ENCODE measurements around the gene CA4.
"Not testable (repeated sequence)": the region's sequence is repeated elsewhere in the genome, so short reads cannot be mapped to it uniquely, and the experiment has no call there.

Gene CA4

GRCh38 chr17:60149691-60150582 is at the start of gene CA4:
TSS of gene CA4 (plus strand) at chr17:60149973. CDS start at chr17:60150035, 62 bp downstream.
- DNase-seq (ENCODE audit: low read depth): no peak

GRCh38 chr17:60100577-60100976 is 49.2 kb upstream of the CA4 start:
- not testable (repeated sequence) for DNase-seq (ENCODE audit: low read depth)

GRCh38 chr17:60102015-60102631 is 47.6 kb upstream of the CA4 start:
- not testable (repeated sequence) for DNase-seq (ENCODE audit: low read depth)

- no peak for DNase-seq (ENCODE audit: low read depth)
Measured at GRCh38 chr17:60102632-60103096, 47.1 kb upstream of the CA4 start.

DNA sequence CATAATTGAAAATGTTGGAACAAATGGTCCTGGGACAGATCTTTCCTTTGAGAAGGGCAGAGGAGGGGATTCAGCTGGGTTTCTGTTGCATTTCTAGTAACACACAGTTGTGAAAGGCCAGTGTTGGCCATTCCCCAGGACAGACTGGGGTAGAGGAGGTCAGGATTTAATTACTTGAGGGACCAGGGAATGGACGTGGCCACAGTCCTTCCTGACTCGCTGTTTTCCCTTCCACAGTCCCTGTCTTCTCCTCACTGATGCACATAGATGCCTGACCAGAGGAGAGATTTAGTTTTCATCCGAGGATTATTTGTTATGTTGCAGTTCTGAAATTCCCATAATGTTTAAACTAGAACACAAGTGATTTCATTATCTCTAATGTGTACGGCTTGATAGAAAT is 45.8 kb upstream of the CA4 start:
- DNase-seq (ENCODE audit: low read depth): no peak

DNA sequence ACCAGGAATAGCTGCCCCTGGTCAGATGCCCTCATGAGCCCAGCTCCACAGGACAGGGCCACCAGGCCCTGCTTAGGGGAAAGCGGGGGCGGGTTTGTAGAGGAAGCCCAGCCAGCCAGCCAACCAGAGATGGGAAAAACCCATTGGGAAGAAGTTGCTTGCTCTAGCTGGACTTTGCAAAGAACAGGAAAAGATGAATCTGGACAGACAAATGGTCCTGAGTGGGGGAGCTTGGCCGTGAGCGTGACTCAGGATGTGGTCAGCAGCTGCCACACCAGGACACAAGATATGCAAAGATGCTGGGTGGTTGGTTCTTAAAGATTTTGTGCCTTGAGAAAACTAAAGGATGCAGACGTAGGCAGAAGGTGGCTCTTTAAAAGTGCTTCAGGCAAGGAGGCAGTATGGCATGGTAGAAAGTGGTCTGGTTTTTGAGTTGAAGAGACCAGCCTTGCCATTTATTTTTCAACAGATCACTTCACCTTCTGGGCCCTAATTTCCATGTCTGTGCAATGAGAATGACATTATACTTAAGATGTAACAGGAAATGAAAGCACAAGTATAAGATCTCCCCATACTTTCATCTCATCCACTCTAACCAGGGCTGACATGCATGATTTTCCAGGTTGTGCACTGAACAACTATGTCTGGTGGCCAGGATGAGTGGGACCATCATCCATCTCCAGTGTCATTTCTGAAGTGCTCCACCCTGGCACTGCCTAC is 43.3 kb upstream of the CA4 start:
- no peak for DNase-seq (ENCODE audit: low read depth)

DNA sequence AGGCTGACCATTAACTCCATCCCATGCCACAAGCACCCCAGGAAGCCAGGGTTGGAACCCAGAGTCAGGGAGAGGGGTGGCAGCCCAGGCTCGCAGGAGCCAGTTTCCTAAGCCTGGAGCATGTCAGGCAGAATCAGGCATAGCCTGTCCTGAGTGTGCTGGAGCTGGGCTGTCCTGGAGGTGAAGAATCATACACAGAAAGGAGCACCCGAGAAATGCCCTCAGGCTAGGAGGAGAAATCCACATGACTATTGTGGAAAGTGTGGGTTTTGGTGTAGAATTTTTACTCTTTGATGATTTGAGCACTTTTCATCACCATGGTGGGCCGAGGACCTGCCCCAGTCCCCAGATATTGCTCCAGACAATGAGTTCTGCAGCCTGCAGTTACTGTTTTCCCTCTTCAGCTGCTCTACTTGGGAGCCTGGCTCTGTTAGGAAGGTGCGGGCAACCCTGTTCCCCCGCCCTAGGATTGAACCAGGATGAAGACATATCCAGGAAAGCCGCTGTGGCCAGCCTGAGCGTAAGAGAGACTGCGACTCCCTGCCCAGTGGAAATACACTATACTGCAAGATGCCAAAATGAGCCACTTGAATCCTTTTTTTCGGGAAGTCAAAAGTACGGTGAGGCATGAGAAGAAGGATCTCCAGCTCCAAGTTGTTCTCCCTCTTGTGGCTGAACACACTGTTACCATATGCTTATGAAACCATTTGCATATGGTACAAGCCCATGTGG is 42.1 kb upstream of the CA4 start:
- no peak for DNase-seq (ENCODE audit: low read depth)

- DNase-seq (ENCODE audit: low read depth): not testable (repeated sequence)
Measured at GRCh38 chr17:60108309-60108708, 41.5 kb upstream of the CA4 start.

GRCh38 chr17:60108712-60109111 is 41.1 kb upstream of the CA4 start:
- no peak for DNase-seq (ENCODE audit: low read depth)

- DNase-seq (ENCODE audit: low read depth): no peak
Measured at GRCh38 chr17:60109161-60109560, 40.6 kb upstream of the CA4 start.

DNA sequence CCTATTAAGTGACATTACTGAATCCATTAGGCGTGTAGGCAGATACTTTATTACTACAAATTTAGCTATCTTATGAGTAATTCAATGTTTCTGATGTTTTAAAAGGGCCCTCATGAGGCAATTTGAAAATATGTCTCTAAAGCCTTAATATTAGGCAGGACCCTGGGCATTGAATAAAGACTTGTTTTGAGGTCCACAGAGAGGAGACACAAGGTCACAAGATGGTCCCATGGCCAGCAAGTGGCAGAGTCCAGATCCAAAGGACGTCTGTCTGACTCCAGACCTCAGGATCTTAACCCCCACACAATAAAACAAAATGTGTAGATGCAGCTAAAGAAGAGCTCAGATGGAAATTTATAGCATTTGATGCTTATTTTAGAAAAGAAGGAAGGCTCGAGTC is 39.2 kb upstream of the CA4 start:
- DNase-seq (ENCODE audit: low read depth): no peak

- DNase-seq (ENCODE audit: low read depth): not testable (repeated sequence)
Measured at GRCh38 chr17:60111661-60112060, 38.1 kb upstream of the CA4 start.

- not testable (repeated sequence) for DNase-seq (ENCODE audit: low read depth)
Measured at GRCh38 chr17:60115364-60115763, 34.4 kb upstream of the CA4 start.

DNA sequence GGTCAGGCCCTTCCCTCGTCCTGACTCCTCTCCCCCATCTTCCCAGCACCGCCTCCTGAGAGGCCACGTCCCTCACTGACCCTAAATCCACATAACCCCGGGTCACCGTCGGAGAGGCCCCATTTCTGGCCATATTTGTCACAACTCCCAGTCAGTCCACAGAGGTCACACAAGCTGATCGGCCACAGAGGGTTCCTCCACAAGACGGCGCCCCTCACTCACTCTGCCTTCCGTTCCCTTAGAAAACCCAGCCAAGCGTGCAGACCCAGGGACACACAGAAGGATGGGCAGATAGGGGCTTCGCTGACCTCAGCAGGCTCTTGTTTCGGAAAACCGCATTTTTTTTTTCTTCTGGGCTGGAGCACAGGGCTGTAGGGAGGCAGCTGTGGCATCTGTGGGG is 33.6 kb upstream of the CA4 start:
- DNase-seq (ENCODE audit: low read depth): not testable (repeated sequence)

DNA sequence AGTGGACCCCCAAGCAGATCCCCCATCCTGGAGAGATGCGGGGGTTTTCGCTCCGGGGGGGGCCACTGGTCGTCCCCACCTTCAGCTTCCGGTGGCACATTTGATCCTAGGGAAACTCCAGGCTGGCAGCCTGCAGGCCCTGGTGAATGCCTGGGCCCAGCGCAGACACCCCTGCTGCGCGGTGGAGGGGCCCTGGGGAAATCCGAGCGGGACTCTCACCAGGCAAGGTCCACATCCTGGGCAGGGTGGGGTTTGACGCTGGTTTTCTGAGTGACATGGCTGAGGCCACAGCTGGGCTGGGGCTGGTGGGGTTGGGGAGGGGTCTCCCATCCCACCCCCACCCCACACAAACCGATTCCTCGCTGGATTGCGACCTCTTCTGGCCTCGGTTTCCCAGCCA is 30.6 kb upstream of the CA4 start:
- not testable (repeated sequence) for DNase-seq (ENCODE audit: low read depth)

GRCh38 chr17:60119807-60120748 is 29.7 kb upstream of the CA4 start:
- not testable (repeated sequence) for DNase-seq (ENCODE audit: low read depth)

- DNase-seq (ENCODE audit: low read depth): no peak
Measured at GRCh38 chr17:60127068-60128064, 22.4 kb upstream of the CA4 start.

DNA sequence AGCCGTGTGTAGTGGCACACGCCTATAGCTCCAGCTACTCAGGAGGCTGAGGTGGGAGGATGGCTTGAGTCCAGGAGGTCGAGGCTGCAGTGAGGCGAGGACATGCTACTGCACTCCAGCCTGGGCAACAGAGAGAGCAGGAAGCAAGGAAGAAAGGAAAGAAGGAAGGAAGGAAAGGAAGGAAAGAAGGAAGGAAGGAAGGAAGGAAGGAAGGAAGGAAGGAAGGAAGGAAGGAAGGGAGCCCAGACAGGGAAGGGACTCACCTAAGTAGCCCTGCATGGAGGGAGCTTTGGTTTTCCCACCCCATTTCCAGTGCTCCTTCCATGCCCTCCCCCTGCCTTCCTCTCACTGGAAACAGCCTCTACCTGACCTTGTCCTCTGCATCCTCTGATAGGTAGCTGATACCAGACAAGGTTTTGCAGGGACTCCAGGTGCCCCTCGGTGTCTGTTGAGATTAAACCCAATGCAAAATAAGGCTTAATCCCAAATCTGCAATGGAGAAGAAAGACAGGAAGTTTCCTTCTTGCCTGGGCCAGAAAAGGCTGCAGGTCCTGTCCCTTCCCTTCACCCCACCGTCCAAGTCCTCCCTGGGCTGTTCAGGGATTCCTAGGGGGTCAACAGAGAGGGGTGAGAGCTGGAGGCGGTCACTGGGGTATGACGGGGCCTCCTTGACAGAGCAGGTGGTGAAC is 21.5 kb upstream of the CA4 start:
- no peak for DNase-seq (ENCODE audit: low read depth)

DNA sequence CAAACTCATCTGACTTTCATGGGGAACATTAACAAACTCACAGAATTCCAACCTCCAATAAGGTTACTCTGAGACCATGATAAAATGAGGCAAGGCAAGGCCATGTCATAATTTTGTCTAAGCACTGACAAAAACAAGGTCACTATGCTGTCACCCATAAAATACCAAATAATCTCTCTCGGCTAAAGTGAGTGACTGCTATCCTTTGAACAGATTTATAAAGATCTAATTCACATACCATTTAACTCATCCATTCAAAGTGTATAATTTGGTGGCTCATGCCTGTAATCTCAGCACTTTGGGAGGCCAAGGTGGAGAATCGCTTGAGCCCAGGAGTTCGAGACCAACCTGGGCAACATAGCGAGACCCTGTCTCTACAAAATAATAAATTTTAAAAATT is 20.6 kb upstream of the CA4 start:
- DNase-seq (ENCODE audit: low read depth): no peak
